Progenitor cell of endocrine pancreas (in vitro differentiated cells): ENCODE measurements around the gene TBX21. TPM values are rescaled to one million over a fixed set of nuclear protein-coding genes. Genes with fewer than 3 reads are reported as not detected.
"Not testable (repeated sequence)": the region's sequence is repeated elsewhere in the genome, so short reads cannot be mapped to it uniquely, and the experiment has no call there.

ENCODE experiments used
- DNase-seq: peaks from one replicate; pipeline ENCODE4 v3.0.0; 2021; ENCODE audit warnings: low spot score; ENCODE audit not compliant: unreplicated experiment
- H3K27ac Mint-ChIP-seq: 2 replicates; pipeline ENCODE4 v1.8.0; 2021; ENCODE audit warnings: mild to moderate bottlenecking, moderate library complexity, mixed read lengths
- H3K27me3 Mint-ChIP-seq: 2 replicates; pipeline ENCODE4 v1.8.0; 2021; ENCODE audit warnings: mixed read lengths
- H3K36me3 Mint-ChIP-seq: 2 replicates; pipeline ENCODE4 v1.8.0; 2022; ENCODE audit warnings: mixed read lengths; ENCODE audit not compliant: insufficient read depth
- H3K4me1 Mint-ChIP-seq: 2 replicates; pipeline ENCODE4 v1.8.0; 2021; ENCODE audit warnings: low read depth, mixed read lengths
- H3K4me3 Mint-ChIP-seq: 2 replicates; pipeline ENCODE4 v1.8.0; 2021; ENCODE audit warnings: low read depth, mild to moderate bottlenecking, moderate library complexity, mixed read lengths
- H3K9me3 Mint-ChIP-seq: 2 replicates; pipeline ENCODE4 v1.8.0; 2021; ENCODE audit warnings: low read depth, mixed read lengths
- total RNA-seq: library from RNA; stranded (reverse); gene quantifications from 2 replicates; pipeline ENCODE4 v1.2.1, GENCODE V29; 2021
- TF ChIP-seq, protein P1 (sequence below): fragments of 200-600 bp; sonication (generic); IDR thresholded peaks from one replicate; pipeline ENCODE4 v1.5.0; 2021; ENCODE audit warnings: antibody characterized with exemption, mild to moderate bottlenecking; ENCODE audit not compliant: unreplicated experiment

TBX21 gene
- total RNA-seq, 1 donor from 2014 or later: not detected

DNA sequence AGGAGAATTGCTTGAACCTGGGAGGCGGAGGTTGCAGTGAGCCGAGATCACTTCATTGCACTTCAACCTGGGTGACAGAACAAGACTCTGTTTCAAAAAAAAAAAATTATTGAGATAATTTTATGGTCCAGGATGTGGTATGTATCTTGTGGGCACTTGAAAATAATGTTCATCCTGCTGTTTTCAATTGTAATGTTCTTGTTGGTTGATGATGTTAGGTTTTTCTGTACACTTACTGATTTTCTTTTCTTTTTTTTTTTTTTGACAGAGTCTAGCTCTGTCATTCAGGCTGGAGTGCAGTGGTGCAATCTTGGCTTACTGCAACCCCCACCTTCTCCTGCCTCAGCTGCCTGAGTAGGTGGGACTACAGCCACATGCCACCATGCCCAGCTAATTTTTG is 29.7 kb downstream of the TBX21 start:
- H3K36me3 Mint-ChIP-seq: no peaks in the 10 kb centered on the region
- H3K4me1 Mint-ChIP-seq: no peaks in the 10 kb centered on the region
- H3K27ac Mint-ChIP-seq: no peak overlapping the region
- H3K27me3 Mint-ChIP-seq: peaks cover 42% of the 10 kb centered on the region
- H3K9me3 Mint-ChIP-seq: no peaks in the 10 kb centered on the region
- TF ChIP-seq, protein P1, sequence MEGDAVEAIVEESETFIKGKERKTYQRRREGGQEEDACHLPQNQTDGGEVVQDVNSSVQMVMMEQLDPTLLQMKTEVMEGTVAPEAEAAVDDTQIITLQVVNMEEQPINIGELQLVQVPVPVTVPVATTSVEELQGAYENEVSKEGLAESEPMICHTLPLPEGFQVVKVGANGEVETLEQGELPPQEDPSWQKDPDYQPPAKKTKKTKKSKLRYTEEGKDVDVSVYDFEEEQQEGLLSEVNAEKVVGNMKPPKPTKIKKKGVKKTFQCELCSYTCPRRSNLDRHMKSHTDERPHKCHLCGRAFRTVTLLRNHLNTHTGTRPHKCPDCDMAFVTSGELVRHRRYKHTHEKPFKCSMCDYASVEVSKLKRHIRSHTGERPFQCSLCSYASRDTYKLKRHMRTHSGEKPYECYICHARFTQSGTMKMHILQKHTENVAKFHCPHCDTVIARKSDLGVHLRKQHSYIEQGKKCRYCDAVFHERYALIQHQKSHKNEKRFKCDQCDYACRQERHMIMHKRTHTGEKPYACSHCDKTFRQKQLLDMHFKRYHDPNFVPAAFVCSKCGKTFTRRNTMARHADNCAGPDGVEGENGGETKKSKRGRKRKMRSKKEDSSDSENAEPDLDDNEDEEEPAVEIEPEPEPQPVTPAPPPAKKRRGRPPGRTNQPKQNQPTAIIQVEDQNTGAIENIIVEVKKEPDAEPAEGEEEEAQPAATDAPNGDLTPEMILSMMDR: no peak
- no peak for DNase-seq
- no peak overlapping the region for H3K4me3 Mint-ChIP-seq

DNA sequence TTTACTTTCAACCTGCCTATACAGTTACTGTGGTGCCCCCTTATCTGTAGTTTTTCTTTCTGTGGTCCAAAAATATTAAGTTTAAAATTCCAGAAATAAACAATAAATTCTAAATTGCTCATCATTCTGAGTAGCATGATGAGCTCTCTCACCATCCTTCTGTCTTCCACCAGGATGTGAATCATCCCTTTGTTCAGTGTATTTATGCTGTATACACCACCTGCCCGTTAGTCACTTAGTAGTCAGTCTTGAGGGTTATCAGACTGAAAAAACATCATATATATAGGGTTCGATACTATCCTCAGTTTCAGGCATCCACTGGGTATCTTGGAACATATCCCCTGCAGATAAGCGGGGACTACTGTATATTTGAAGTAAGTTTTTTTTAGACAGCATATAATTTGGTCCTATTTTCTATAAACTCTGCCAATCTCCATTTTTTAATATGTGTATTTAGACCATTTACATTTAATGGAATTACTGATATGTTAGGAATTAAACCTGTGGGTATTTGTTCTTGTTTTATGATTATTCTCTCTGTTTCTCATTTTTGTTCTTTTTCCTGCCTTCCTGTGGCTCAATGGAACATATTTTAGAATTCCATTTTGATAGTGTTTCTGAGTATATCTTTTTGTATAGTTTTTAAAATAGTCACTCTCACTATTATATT is 31.0 kb downstream of the TBX21 start:
- Mint-ChIP-seq H3K27me3 (peaks cover 35% of the 10 kb centered on the region), H3K36me3 (no peaks in the 10 kb centered on the region), H3K27ac (no peak overlapping the region), H3K4me1 (no peaks in the 10 kb centered on the region), H3K4me3 (no peak overlapping the region), H3K9me3 (peaks cover 4% of the 10 kb centered on the region)
- no peak for DNase-seq
- TF ChIP-seq, protein P1: no peak

DNA sequence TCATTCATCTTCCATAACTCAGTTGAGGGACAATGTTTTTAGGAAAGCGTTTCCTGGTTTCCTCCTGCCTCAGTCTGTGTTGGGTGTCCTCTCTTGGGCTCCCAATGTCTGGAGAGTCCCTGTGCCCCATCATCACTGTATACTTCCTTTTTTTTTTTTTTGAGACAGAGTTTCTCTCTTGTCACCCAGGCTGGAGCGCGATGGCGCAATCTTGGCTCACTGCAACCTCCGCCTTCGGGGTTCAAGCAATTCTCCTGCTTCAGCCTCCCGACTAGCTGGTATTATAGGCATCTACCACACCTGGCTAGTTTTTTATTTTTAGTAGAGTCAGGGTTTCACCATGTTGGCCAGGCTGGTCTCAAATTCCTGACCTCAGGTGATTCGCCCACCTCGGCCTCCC is 40.6 kb downstream of the TBX21 start:
- not testable (repeated sequence) for H3K4me1 Mint-ChIP-seq, H3K4me3 Mint-ChIP-seq, DNase-seq, H3K36me3 Mint-ChIP-seq, H3K27ac Mint-ChIP-seq
- Mint-ChIP-seq H3K9me3 (peaks cover 11% of the 10 kb centered on the region), H3K27me3 (peaks cover 64% of the 10 kb centered on the region)

DNA sequence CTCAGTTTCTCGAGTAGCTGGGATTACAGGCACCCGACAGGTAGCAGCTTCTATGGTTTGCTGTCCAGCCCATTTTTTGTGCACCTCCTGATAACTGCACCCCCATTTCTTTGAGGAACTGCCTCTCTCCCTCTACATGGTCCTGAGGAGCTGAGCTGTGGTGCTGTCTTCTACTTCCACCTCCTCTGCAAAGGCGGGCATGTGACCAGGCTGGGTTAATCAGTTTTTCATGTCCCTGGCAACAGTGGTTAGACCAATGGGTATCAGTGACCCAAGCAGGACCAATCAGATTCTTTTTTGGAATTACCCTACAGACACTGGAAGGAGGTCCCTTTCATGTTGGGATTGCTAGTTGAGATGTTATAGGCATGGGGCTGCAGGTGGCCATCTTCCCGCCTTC is 41.3 kb downstream of the TBX21 start:
- Mint-ChIP-seq H3K4me3 (no peak overlapping the region), H3K4me1 (no peaks in the 10 kb centered on the region), H3K27me3 (peaks cover 61% of the 10 kb centered on the region), H3K27ac (no peak overlapping the region), H3K9me3 (peaks cover 4% of the 10 kb centered on the region), H3K36me3 (no peaks in the 10 kb centered on the region)
- no peak for DNase-seq
- TF ChIP-seq, protein P1: no peak

DNA sequence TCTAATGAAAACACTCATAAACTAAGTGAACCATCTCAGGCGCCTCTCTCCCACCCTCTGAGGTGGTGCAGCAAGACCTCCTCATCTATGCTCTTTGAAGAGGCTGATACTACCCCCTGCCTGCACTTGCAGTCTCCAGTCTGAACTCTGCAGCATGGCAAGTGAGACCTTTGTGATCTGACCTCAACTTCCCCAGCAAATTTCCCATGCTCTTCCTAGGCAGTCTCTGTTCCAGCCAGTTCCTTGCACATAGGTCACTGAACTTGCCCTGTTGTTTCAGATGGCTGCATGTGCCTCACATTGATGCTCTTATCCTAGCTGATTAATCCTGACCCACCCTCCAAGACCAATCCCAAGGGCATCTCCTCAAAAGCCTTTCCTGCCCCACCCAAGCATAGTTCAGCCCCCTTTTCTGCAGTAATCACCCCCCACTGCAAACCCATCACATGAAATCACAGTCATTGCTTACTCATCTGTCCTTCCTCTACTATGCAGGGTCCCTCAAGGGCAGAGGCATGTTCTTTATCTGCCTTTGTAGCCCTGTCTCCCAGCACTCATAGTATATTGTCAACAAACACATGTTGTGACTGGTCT is 42.0 kb downstream of the TBX21 start:
- Mint-ChIP-seq H3K36me3 (no peaks in the 10 kb centered on the region), H3K9me3 (peaks cover 4% of the 10 kb centered on the region), H3K4me1 (no peaks in the 10 kb centered on the region), H3K27ac (no peak overlapping the region), H3K27me3 (peaks cover 67% of the 10 kb centered on the region), H3K4me3 (no peak overlapping the region)
- DNase-seq: no peak
- TF ChIP-seq, protein P1: no peak
